Measurements from ENCODE around the gene SETBP1. TPM values are rescaled to one million over a fixed set of nuclear protein-coding genes. Genes with fewer than 3 reads are reported as not detected.

The SETBP1 gene
- total and polyA plus RNA-seq, 3 donors from 2014 or later, result 6.2 to 34.7 (median 33.1) TPM

DNA sequence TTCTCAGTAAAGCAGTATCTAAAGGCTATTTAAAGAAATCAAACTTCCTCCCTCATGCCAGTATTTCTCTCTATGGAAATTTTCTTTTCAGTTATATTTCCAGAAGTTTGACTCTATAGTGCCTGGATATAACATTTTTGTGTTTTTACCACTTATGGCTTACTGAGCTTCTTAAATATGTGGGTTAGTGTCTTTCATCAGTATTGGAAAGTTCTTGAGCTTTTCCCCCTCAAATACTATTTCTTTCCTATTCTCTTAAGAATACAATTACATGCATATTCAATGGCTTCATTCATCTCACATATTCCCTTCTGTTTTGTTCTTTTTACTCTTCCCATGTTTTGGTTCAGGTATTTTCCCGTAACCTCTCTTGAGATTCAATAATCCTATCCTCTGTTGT is 432.0 kb downstream of the SETBP1 start:
- Histone ChIP-seq H3K4me1 (peaks cover 12% of the 10 kb centered on the region), H3K9me3 (no peaks in the 10 kb centered on the region), H3K4me3 (no peak overlapping the region), H3K27me3 (no peaks in the 10 kb centered on the region), H3K27ac (no peak overlapping the region), H3K36me3 (ENCODE audit: low read depth, missing control alignments) (no peaks in the 10 kb centered on the region)
- intact Hi-C loops (cut with DNase I; ENCODE audit: low total_unique reads), result no loop called here
- no peak for DNase-seq
- 96 to 100% methylated on average over 1 of the region's 1 CpG for WGBS, 2 donors
- TF ChIP-seq POLR2A (IDR thresholded peaks at IDR 0.05) (no peak), CTCF (IDR thresholded peaks at IDR 0.05) (no peak)

GRCh38 chr18:45116116-45116515 is 435.4 kb downstream of the SETBP1 start:
- Histone ChIP-seq H3K36me3 (ENCODE audit: low read depth, missing control alignments) (no peaks in the 10 kb centered on the region), H3K4me3 (no peak overlapping the region), H3K9me3 (no peaks in the 10 kb centered on the region), H3K27ac (no peak overlapping the region), H3K4me1 (no peaks in the 10 kb centered on the region), H3K27me3 (no peaks in the 10 kb centered on the region)
- 82 to 85% methylated on average over 4 of the region's 4 CpGs for WGBS, 2 donors
- DNase-seq, result no peak
- intact Hi-C loops (cut with DNase I; ENCODE audit: low total_unique reads), result no loop called here
- no peak for TF ChIP-seq CTCF (IDR thresholded peaks at IDR 0.05)
- no peak for TF ChIP-seq POLR2A (IDR thresholded peaks at IDR 0.05)

Small RNA genes within 50 kb of the gene (microRNA-seq; reads per million reads assigned to microRNA genes)
- 0 reads per million in 2 donors for gene MIR4319 (ENCODE audit: borderline number of aligned reads in 2 of 2, borderline replicate concordance in 1 of 2)

Small RNA genes within 50 kb of the gene (small RNA-seq; reads per million reads assigned to genes)
- gene MIR4319, result 0 reads per million in 2 donors
